Thyroid gland (tissue), 4 donors: ENCODE results near the gene ZNF469.

Experiments used
- POLR2A ChIP-seq, 2 donors: fragments of 450-650 bp; IDR thresholded peaks; one replicate each; pipeline ENCODE4 v1.6.1; 2017; ENCODE audit warnings: antibody characterized with exemption in 2 of 2, mild to moderate bottlenecking in 2 of 2, moderate library complexity in 1 of 2
- TF ChIP-seq, protein P1 (sequence below), 6 experiments: fragments of 200-600 bp in 3 of 6; fragments of 450-650 bp in 3 of 6; sonication (generic) in 3 of 6; IDR thresholded peaks; one replicate each; pipeline ENCODE4 v1.5.1; 2016 to 2019; ENCODE audit warnings: antibody characterized with exemption in 6 of 6, mild to moderate bottlenecking in 2 of 6, inconsistent platforms in 1 of 6, moderate library complexity in 1 of 6

DNA sequence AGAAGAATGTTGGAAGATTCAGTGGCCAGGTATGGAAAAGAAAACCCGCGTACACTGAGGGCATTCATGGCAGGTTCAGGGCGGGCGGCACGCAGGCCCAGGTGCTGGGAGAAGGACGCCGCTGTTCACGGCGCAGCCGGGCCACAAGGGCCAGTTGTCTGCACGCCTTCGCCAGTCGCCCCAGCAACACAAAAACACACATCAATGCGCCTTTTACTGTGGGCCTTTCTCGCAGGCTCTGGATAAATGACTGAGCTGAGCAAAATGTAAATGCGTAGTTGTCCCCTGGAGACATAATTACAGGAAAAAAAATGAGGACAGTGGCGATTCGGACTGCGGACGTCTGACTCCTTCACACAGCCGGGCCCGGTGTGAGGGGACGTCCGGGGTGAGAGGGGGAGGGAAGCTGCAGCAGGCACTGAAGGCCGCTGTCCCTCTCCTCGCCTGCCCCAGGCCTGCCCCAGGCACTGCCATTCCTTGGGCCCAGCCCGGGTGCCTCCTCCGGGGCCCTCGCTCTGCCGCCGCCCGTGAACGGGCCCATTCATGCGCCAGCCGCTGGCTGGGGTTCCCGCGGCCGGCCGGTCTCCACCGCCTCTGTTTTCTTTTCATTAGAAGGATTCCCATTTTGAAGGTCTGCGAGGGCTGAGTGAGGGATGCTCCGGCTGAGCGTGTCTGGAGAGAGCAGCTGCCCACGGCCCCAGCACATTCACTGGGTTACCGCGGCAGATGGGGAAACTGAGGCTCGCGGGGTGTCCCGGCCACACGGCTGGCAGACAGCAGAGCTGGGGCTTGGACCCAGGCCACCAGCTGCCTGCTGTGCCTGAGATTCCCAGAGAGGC is 6.5 kb upstream of the ZNF469 start:
- TF ChIP-seq POLR2A (IDR thresholded peaks at IDR 0.05), result no peak
- TF ChIP-seq, protein P1, sequence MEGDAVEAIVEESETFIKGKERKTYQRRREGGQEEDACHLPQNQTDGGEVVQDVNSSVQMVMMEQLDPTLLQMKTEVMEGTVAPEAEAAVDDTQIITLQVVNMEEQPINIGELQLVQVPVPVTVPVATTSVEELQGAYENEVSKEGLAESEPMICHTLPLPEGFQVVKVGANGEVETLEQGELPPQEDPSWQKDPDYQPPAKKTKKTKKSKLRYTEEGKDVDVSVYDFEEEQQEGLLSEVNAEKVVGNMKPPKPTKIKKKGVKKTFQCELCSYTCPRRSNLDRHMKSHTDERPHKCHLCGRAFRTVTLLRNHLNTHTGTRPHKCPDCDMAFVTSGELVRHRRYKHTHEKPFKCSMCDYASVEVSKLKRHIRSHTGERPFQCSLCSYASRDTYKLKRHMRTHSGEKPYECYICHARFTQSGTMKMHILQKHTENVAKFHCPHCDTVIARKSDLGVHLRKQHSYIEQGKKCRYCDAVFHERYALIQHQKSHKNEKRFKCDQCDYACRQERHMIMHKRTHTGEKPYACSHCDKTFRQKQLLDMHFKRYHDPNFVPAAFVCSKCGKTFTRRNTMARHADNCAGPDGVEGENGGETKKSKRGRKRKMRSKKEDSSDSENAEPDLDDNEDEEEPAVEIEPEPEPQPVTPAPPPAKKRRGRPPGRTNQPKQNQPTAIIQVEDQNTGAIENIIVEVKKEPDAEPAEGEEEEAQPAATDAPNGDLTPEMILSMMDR (IDR thresholded peaks at IDR 0.05), result no peak
